ENCODE data around the gene TGIF1.

GRCh38 chr18:3447895-3448837 lies 1.8 kb upstream of the TGIF1 start:
- TF ChIP-seq CTCF (IDR thresholded peaks at IDR 0.05; ENCODE audit: low read length) (no peak), EZH2 (IDR thresholded peaks at IDR 0.05; ENCODE audit: borderline replicate concordance, low read length) (no peak)

Data from OCI-LY1 (cell line).